IPS DF 4.7 (cell line): ENCODE results near the gene SRCAP.

Experiments
- DNase-seq: peaks from one replicate; pipeline ENCODE4 v3.0.0-alpha.2; 2013; ENCODE audit warnings: low spot score; ENCODE audit errors: extremely low read depth

Gene SRCAP

DNA sequence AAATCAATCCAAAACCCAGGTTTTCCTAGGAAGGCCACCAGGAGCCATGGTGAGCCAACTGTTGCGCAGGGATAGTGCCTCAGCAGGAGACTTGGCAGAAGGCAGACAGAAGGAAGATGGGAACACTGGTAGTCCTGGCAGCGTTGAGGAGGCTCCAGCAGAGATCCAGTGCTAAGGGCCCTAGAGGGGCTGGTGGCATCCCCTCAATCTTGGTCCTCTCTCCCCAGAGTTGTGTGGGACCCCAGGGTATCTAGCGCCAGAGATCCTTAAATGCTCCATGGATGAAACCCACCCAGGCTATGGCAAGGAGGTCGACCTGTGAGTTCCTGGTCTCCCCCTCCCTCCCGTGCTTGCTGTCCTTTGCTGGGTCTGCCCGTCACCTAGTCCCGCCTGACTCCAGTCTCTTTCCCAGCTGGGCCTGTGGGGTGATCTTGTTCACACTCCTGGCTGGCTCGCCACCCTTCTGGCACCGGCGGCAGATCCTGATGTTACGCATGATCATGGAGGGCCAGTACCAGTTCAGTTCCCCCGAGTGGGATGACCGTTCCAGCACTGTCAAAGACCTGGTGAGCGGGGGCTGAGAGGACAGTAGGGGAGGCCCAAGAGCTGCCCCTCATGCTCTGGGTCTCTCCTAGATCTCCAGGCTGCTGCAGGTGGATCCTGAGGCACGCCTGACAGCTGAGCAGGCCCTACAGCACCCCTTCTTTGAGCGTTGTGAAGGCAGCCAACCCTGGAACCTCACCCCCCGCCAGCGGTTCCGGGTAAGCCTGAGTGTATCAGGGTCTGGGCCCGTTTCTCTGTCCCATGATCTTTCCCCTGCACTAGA, 57.2 kb downstream of the SRCAP start:
- no peak for DNase-seq

DNA sequence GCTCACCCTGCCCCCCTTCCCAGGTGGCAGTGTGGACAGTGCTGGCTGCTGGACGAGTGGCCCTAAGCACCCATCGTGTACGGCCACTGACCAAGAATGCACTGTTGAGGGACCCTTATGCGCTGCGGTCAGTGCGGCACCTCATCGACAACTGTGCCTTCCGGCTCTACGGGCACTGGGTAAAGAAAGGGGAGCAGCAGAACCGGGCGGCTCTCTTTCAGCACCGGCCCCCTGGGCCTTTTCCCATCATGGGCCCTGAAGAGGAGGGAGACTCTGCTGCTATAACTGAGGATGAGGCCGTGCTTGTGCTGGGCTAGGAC, 57.8 kb downstream of the SRCAP start:
- no peak for DNase-seq

DNA sequence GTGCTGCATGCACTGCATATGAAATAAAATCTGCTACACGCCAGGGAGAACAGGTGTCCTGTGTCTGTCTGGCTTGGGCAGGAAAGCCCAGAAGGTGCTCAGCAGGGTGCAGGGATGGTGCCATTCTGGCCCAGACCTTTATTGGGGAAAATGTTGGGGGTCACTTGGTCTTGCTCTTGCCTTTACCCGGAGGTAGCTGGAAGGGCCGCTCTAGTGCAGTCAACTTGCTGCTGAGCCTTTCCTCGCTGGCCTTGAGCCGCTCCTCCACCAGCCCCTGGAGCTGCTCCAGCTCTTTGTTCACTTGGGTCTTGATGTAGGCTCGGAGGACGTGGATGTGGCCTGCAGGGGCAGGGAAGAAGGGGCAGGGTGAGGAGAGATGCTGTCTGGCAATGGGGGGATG, 58.3 kb downstream of the SRCAP start:
- DNase-seq = no peak

GRCh38 chr16:30758988-30759491, 60.1 kb downstream of the SRCAP start:
- DNase-seq = no peak

- DNase-seq = no peak
Measured at GRCh38 chr16:30760001-30760559, 61.1 kb downstream of the SRCAP start.

- no peak for DNase-seq
Measured at GRCh38 chr16:30760577-30761426, 61.8 kb downstream of the SRCAP start.

DNA sequence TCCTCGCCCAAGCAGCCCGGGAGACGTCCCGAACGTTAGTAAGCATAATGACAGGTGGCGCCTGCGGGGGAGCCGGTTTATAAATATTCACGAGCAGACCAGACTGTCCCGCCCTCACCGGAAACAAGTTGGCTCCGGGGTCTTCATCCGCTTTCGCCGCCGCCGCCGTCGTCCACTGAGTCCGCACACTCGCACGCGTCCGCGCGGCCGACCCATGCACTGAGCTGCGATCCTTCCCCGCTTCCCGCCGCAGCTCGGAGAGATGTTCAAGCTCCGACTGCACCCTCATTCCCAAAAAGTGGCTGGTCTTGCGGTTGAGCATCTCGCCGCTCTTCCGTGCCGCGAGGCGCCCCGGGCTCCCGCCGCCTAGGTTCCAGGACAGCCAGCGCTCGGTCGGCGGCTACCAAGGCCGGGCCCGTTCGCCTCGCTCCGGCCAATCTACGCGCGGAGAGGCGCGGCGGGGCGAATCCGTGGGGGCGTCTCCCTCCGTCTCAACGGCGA, 62.5 kb downstream of the SRCAP start:
- no peak for DNase-seq

GRCh38 chr16:30761928-30762902, 63.2 kb downstream of the SRCAP start, which contains the start of the genes CFAP119 and RNF40:
TSS of gene CFAP119 (minus strand) at chr16:30762062. CDS start at chr16:30761748, 314 bp downstream.
TSS of gene RNF40 (plus strand) at chr16:30762322. CDS start at chr16:30762546, 224 bp downstream.
- DNase-seq = peak; percentile 86

DNA sequence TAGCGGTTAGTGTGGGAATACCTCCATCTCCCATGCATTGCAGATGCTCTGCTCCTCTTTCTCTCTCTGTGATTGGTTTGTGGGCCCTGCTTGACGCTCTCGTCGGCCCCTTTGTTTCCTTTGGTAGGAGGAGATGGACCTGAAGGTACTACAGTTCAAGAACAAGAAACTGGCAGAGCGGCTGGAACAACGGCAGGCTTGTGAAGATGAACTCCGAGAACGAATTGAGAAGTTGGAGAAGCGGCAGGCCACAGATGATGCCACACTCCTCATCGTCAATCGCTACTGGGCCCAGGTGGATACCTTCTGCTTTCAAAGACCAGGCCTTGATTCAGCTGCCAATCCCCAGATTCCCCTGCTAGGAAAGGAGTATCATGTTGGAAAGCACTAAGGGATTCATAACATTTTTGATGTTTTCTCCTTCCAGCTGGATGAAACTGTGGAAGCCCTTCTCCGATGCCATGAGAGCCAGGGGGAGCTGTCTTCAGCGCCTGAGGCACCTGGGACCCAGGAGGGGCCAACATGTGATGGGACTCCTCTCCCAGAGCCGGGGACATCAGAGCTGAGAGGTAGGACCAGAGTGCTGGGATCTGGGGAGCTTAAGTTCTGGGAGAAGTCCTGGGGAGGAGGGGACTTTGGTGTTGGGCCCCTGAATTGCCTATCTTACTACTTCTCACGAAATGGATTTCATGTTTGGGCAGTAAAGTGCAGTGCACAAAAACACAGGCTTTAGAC, 64.2 kb downstream of the SRCAP start:
- no peak for DNase-seq

GRCh38 chr16:30764086-30764485, 65.1 kb downstream of the SRCAP start:
- DNase-seq = no peak

- no peak for DNase-seq
Measured at GRCh38 chr16:30764816-30765465, 66.0 kb downstream of the SRCAP start.

- no peak for DNase-seq
Measured at GRCh38 chr16:30766206-30766932, 67.4 kb downstream of the SRCAP start.

- DNase-seq = no peak
Measured at GRCh38 chr16:30766933-30767284, 67.9 kb downstream of the SRCAP start.

DNA sequence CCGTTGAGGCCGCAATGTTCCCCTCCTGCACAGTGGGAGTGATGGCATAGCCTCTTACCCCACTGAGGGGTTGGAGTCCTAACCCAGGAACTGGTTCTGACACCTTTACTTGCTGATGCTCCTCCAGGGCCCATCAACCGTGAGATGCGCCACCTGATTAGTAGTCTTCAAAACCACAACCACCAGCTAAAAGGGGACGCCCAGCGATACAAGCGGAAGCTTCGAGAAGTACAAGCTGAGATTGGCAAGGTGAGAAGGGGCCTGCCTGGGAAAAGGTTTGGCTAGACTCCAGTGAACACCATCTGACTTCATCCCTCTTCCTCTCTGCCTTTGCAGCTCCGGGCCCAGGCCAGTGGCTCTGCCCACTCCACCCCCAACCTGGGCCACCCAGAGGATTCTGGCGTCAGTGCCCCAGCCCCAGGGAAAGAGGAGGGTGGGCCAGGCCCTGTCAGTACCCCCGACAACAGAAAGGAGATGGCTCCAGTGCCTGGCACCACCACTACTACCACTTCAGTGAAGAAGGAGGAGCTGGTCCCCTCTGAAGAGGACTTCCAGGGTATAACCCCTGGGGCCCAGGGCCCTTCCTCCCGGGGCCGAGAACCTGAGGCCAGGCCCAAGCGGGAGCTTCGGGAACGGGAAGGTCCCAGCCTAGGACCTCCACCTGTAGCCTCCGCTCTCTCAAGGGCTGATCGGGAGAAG, 68.9 kb downstream of the SRCAP start:
- DNase-seq = no peak

GRCh38 chr16:30768583-30769181, 69.7 kb downstream of the SRCAP start:
- DNase-seq = no peak

GRCh38 chr16:30769379-30770089, 70.6 kb downstream of the SRCAP start:
- DNase-seq = no peak

- no peak for DNase-seq
Measured at GRCh38 chr16:30771726-30772125, 72.8 kb downstream of the SRCAP start.
